HCT116 (cell line): ENCODE data around the gene SH3TC1. TPM values are rescaled to one million over a fixed set of nuclear protein-coding genes. Genes with fewer than 3 reads are reported as not detected.

ENCODE experiments used
- ATAC-seq: fragments of 200-7000 bp; cut with Tn5 transposase; 2 replicates; pipeline ENCODE4 v1.9.1; 2020; ENCODE audit warnings: mild to moderate bottlenecking, moderate library complexity
- BruUV-seq: library from RNA; stranded (reverse); fragments of 400-500 nt; replicated peaks from 2 replicates; lab custom pipeline; 2021; lab: Mats Ljungman, UMichigan
- CTCF ChIA-PET: fragments of 300-600 bp; sonication (Branson Sonifier 250); formaldehyde crosslinking; loops from one replicate; lab custom pipeline; 2021; ENCODE audit warnings: antibody characterized with exemption; lab: Charles Lee
- POLR2A ChIA-PET: fragments of 300-600, 350-600 bp; sonication (Branson Sonifier 250); formaldehyde crosslinking; loops from one replicate; lab custom pipeline; 2021; ENCODE audit warnings: antibody characterized with exemption; lab: Charles Lee
- RAD21 ChIA-PET, 2 experiments: fragments of 300-600 bp; sonication (Branson Sonifier 250); formaldehyde crosslinking; loops; one replicate each; lab custom pipeline; 2023; ENCODE audit warnings: low total read pairs in 2 of 2; ENCODE audit not compliant: uncharacterized antibody in 2 of 2, unreplicated experiment in 2 of 2, low non-redundant PET in 1 of 2; lab: Charles Lee
- DNase-seq: peaks from one replicate; pipeline ENCODE4 v3.0.0-alpha.2; 2010; ENCODE audit warnings: low read depth, low spot score
- H2AFZ ChIP-seq: fragments of 200-600 bp; shearing (Covaris generic), sonication (generic); 2 replicates; pipeline ENCODE4 v1.6.1; 2017; ENCODE audit warnings: low read depth, mixed run types, mixed read lengths, antibody characterized with exemption, low read length; ENCODE audit not compliant: poor library complexity, severe bottlenecking
- H3K27ac ChIP-seq: 2 replicates; pipeline ENCODE4 v1.5.1; 2012; ENCODE audit warnings: low read depth, low read length
- H3K27me3 ChIP-seq: fragments of 200-600 bp; sonication (generic); 2 replicates; pipeline ENCODE4 v1.6.1; 2016; ENCODE audit warnings: mixed run types, low read length, mixed read lengths; ENCODE audit not compliant: insufficient read depth
- H3K36me3 ChIP-seq, 2 experiments: fragments of 200-500 bp in 1 of 2; fragments of 200-600 bp in 1 of 2; sonication (Bioruptor generic) in 1 of 2; sonication (generic) in 1 of 2; 2 replicates each; pipeline versions ENCODE4 v1.5.1 to v1.6.1; 2014 to 2016; ENCODE audit warnings: low read length in 2 of 2, inconsistent platforms in 1 of 2, mixed read lengths in 1 of 2, mixed run types in 1 of 2; ENCODE audit not compliant: insufficient read depth in 2 of 2, control insufficient read depth in 1 of 2
- H3K4me1 ChIP-seq, 2 experiments: fragments of 200-600 bp in 1 of 2; sonication (generic) in 1 of 2; 2 replicates each; pipeline versions ENCODE4 v1.5.1 to v1.6.1; 2012 to 2017; ENCODE audit warnings: low read length in 2 of 2, inconsistent platforms in 1 of 2, mild to moderate bottlenecking in 1 of 2, mixed read lengths in 1 of 2, mixed run types in 1 of 2, moderate library complexity in 1 of 2; ENCODE audit not compliant: insufficient read depth in 2 of 2, control insufficient read depth in 1 of 2
- H3K4me2 ChIP-seq: fragments of 200-600 bp; sonication (generic); 2 replicates; pipeline ENCODE4 v1.6.1; 2017; ENCODE audit warnings: mixed run types, low read length, mixed read lengths
- H3K4me3 ChIP-seq, 2 experiments: fragments of 200-600 bp in 1 of 2; sonication (generic) in 1 of 2; replicated peaks in 1 of 2; 2 replicates each; pipeline ENCODE4 v1.5.1; 2011 to 2016; ENCODE audit warnings: low read length in 2 of 2, control low read depth in 1 of 2, low read depth in 1 of 2, mild to moderate bottlenecking in 1 of 2, mixed read lengths in 1 of 2, mixed run types in 1 of 2
- H3K79me2 ChIP-seq: fragments of 200-600 bp; sonication (generic); 2 replicates; pipeline ENCODE4 v1.6.1; 2017; ENCODE audit warnings: mild to moderate bottlenecking, mixed run types, low read length, moderate library complexity, mixed read lengths; ENCODE audit not compliant: insufficient read depth
- H3K9ac ChIP-seq: fragments of 200-600 bp; sonication (generic); 2 replicates; pipeline ENCODE4 v1.6.1; 2016; ENCODE audit warnings: low read length, mixed read lengths
- H3K9me2 ChIP-seq: fragments of 200-600 bp; sonication (generic), shearing (Covaris generic); 2 replicates; pipeline ENCODE4 v1.6.1; 2017; ENCODE audit warnings: mixed run types, mild to moderate bottlenecking, moderate library complexity; ENCODE audit not compliant: insufficient read depth
- H3K9me3 ChIP-seq, 2 experiments: fragments of 200-500 bp in 1 of 2; fragments of 200-600 bp in 1 of 2; sonication (Bioruptor generic) in 1 of 2; sonication (generic) in 1 of 2; 2 replicates each; pipeline ENCODE4 v1.6.1; 2014 to 2017; ENCODE audit warnings: low read length in 2 of 2, mixed read lengths in 2 of 2, inconsistent platforms in 1 of 2, low read depth in 1 of 2, mild to moderate bottlenecking in 1 of 2, mixed run types in 1 of 2, moderate library complexity in 1 of 2; ENCODE audit not compliant: control insufficient read depth in 1 of 2, insufficient read depth in 1 of 2
- H4K20me1 ChIP-seq: fragments of 200-600 bp; sonication (generic), shearing (Covaris generic); 2 replicates; pipeline ENCODE4 v1.6.1; 2017; ENCODE audit warnings: mixed run types, mild to moderate bottlenecking, moderate library complexity; ENCODE audit not compliant: insufficient read depth
- ATF3 ChIP-seq: IDR thresholded peaks from 2 replicates; pipeline ENCODE4 v1.6.1; 2012
- ELF1 ChIP-seq: IDR thresholded peaks from 2 replicates; pipeline ENCODE4 v1.6.1; 2012; ENCODE audit warnings: low read depth, borderline replicate concordance
- EZH2 ChIP-seq: fragments of 200-600 bp; sonication (generic); IDR thresholded peaks from 2 replicates; pipeline ENCODE4 v1.6.1; 2017; ENCODE audit warnings: antibody characterized with exemption, mixed run types
- EZH2phosphoT487 ChIP-seq: fragments of 200-600 bp; IDR thresholded peaks from 2 replicates; pipeline ENCODE4 v1.6.1; 2018; ENCODE audit warnings: antibody characterized with exemption, borderline replicate concordance
- JUND ChIP-seq: IDR thresholded peaks from 2 replicates; pipeline ENCODE4 v1.6.1; 2012
- MAX ChIP-seq: IDR thresholded peaks from 2 replicates; pipeline ENCODE4 v1.6.1; 2012
- REST ChIP-seq: IDR thresholded peaks from 2 replicates; pipeline ENCODE4 v1.6.1; 2012; ENCODE audit warnings: low read depth
- ZBTB33 ChIP-seq: IDR thresholded peaks from 2 replicates; pipeline ENCODE4 v1.6.1; 2011; ENCODE audit warnings: mild to moderate bottlenecking, low read length, moderate library complexity; ENCODE audit not compliant: insufficient replicate concordance; ENCODE audit errors: extremely low read depth
- ZFX ChIP-seq: fragments of 450-650 bp; IDR thresholded peaks from 2 replicates; pipeline ENCODE4 v1.6.1; 2017
- intact Hi-C: fragments of 100-400 bp; cut with micrococcal nuclease; formaldehyde crosslinking; loops from 2 replicates; pipeline ENCODE4 v1.10.0; 2022
- total RNA-seq: library from RNA; stranded (reverse); gene quantifications from one replicate; pipeline ENCODE4 v1.2.1, GENCODE V29; 2021; ENCODE audit not compliant: unreplicated experiment

Gene SH3TC1
- total RNA-seq, 1 experiment from 2014 or later = 12.5 TPM

DNA sequence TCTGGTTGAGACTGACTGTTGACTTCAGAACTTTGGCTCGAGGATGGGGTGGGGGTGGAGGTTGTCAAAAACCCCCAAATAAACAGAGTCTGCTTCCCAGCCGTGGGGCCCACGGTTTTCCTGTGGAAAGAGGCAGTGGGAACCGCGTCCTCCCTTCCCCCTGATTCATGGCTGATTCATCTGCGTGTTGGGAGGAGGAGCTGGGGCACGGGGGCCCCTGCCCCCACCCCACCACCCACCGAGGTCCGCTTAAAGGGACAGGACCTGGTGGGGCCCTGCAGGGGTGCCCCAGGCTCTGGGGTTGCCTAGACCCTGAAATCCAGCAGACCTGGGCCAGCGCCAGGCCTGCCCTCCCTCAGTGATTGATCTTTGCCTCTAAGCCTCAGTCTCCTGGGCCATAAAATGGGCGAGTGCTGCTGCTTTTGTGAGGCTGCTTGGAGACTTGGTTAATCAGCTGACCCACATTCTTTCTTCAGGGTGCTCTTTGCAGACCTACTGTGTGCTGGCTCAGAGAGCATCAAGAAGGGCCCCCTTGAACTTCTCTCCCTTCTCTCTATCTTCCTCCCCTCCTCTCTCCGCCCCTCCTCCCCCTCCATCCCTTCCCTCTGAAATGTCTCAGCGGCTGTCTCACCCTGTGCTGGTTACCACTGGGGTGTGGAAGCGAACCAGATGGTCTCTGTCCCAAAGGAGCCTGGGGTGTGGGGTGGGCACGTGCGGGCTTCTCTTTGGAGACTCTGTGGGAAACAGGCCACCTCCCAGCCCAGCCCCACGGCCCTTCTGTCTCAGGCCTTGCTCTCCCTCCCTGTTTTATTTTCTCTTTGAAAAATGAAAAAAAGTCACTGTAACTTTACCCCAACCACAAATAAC, 79.6 kb downstream of the SH3TC1 start:
- POLR2A ChIA-PET = no interaction called here
- H3K9me3 ChIP-seq = no peaks in the 10 kb centered on the region
- no peaks in the 10 kb centered on the region for H3K36me3 ChIP-seq
- no peaks in the 10 kb centered on the region for H4K20me1 ChIP-seq
- no peak overlapping the region for H3K27ac ChIP-seq
- no peak overlapping the region for H3K9ac ChIP-seq
- no peak for ATAC-seq
- TF ChIP-seq EZH2 = no peak
- TF ChIP-seq MAX = no peak
- TF ChIP-seq JUND = no peak
- TF ChIP-seq EZH2phosphoT487 = no peak
- no peak for TF ChIP-seq ZBTB33
- no peak for TF ChIP-seq ELF1
- no peak for TF ChIP-seq ATF3
- TF ChIP-seq REST = no peak
- TF ChIP-seq ZFX = no peak
- no peak overlapping the region for H3K4me3 ChIP-seq
- DNase-seq = no peak
- no peaks in the 10 kb centered on the region for H3K79me2 ChIP-seq
- H3K9me2 ChIP-seq = no peaks in the 10 kb centered on the region
- H3K4me2 ChIP-seq = peak overlapping the region; percentile 19; the same call in 1 of the 2 replicates
- no TSS peak for BruUV-seq
- H3K4me1 ChIP-seq = peaks cover 0 to 11% of the 10 kb centered on the region in 2 experiments; a peak in 2 of 4 replicates
- RAD21 ChIA-PET = no interaction called here
- CTCF ChIA-PET = interaction anchor here (1.0 kb wide), 1 partner anchor 12 kb away, joined by 4 read pairs; no protein-coding TSS in a partner anchor
- intact Hi-C loops = no loop called here
- H3K27me3 ChIP-seq = no peaks in the 10 kb centered on the region
- H2AFZ ChIP-seq = no peak overlapping the region
